GM21723 (cell line): ENCODE measurements around the gene IFI16.
"Not testable (repeated sequence)": the region's sequence is repeated elsewhere in the genome, so short reads cannot be mapped to it uniquely, and the experiment has no call there.

ENCODE experiments used
- ATAC-seq: cut with Tn5 transposase; IDR thresholded peaks from one replicate; pipeline ENCODE4 v1.9.1; 2021; ENCODE audit warnings: mild to moderate bottlenecking, moderate library complexity; ENCODE audit not compliant: unreplicated experiment

The IFI16 gene

GRCh38 chr1:159006210-159006807 lies 3.4 kb upstream of the IFI16 start:
- not testable (repeated sequence) for ATAC-seq

- ATAC-seq, result no peak
These were observed 2.0 kb upstream of the IFI16 start for GRCh38 chr1:159007726-159008125.

- peak; percentile 72 for ATAC-seq
These were observed 941 bp upstream of the IFI16 start for GRCh38 chr1:159008744-159009188.

- ATAC-seq, result no peak
These were observed 420 bp upstream of the IFI16 start for GRCh38 chr1:159009287-159009686.

GRCh38 chr1:159010391-159010790 lies 684 bp downstream of the IFI16 start:
- ATAC-seq, result no peak

- ATAC-seq, result not testable (repeated sequence)
These were observed 1.3 kb downstream of the IFI16 start for GRCh38 chr1:159011001-159011400.

GRCh38 chr1:159011751-159012150 lies 2.0 kb downstream of the IFI16 start:
- ATAC-seq, result no peak

- peak; percentile 30 for ATAC-seq
These were observed 2.8 kb downstream of the IFI16 start for GRCh38 chr1:159012495-159012894.

- no peak for ATAC-seq
These were observed 4.4 kb downstream of the IFI16 start for GRCh38 chr1:159014003-159014571.

GRCh38 chr1:159014851-159015250 lies 5.1 kb downstream of the IFI16 start:
- no peak for ATAC-seq

GRCh38 chr1:159015440-159015909 lies 5.8 kb downstream of the IFI16 start:
- ATAC-seq, result peak; percentile 94

- ATAC-seq, result no peak
These were observed 14.0 kb downstream of the IFI16 start for GRCh38 chr1:159023723-159024122.

GRCh38 chr1:159025043-159025442 lies 15.3 kb downstream of the IFI16 start:
- no peak for ATAC-seq

- not testable (repeated sequence) for ATAC-seq
These were observed 17.1 kb downstream of the IFI16 start for GRCh38 chr1:159026841-159027240.

GRCh38 chr1:159030311-159030710 lies 20.6 kb downstream of the IFI16 start:
- ATAC-seq, result no peak

GRCh38 chr1:159030877-159031447 lies 21.3 kb downstream of the IFI16 start:
- ATAC-seq, result no peak

- no peak for ATAC-seq
These were observed 30.5 kb downstream of the IFI16 start for GRCh38 chr1:159040206-159040605.

GRCh38 chr1:159040893-159041724 lies 31.4 kb downstream of the IFI16 start:
- no peak for ATAC-seq

- not testable (repeated sequence) for ATAC-seq
These were observed 36.8 kb downstream of the IFI16 start for GRCh38 chr1:159046486-159046885.

GRCh38 chr1:159051436-159051835 lies 41.7 kb downstream of the IFI16 start:
- ATAC-seq, result no peak

- ATAC-seq, result no peak
These were observed 44.7 kb downstream of the IFI16 start for GRCh38 chr1:159054427-159054826.
